Ammon's horn (tissue), 1 donor: ENCODE data around the gene TRIM26.

Experiments
- DNase-seq: peaks from one replicate; pipeline ENCODE4 v3.0.0-alpha.2; 2016; ENCODE audit warnings: low spot score

The TRIM26 gene

DNA sequence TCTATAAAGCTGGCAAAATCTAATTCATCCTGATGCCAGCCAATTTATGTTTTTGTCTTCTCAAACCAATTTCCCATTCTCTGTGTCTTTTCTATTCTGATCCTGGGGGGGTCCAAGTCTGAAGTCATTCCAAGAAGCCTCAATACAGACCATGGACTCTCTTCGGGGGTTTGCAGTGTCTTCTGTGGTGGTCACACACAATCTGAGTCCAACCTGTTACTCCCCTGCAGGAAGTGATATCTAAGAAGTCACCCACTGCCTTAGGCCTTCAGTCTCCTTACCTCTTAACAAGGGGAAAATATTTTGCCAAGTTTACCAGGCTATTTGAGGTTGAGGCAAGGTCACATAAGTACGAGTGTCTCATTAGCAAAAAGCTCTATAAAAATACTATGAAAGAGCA is 1.9 kb downstream of the TRIM26 start:
- no peak for DNase-seq

- no peak for DNase-seq
Measured at GRCh38 chr6:30207619-30208295, 5.4 kb downstream of the TRIM26 start.

DNA sequence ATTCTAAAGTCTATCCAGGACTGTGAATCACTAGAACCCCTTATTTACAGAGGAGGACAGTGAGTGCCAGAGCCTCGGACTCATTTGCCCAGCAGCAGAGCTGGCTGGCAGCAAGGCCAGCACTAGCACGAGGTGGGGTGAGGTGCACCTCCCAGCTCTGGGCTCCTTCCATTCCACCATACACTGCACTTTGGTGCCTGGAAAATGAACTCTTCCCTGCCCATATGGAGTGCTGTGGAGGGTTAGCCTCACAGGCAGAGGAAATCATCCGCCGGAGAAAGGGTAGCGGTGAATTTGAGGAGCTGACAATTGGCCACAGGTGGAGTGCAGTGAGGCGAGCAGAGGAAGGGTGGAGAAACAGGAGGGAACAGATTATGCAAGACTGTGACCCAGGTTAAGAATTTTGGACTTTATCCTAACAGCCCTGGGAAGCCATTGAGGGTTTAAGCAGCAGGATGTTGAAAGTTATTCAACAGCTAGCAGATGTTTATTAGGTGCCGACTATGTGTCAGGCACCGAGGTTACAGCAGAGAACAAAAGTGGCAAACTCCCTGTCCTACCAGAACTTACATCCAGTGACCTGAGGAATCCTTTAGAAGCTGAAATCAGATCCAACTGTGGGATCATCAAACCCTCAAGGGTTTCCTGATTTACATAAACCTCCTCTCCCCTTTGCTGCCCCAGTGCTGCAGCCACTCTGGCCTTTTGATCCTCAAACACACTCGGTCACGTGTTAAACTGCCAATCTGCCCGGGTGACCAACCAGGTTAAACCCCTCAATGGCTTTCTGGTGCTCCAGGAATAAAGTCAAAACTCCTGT is 6.2 kb downstream of the TRIM26 start:
- no peak for DNase-seq

DNA sequence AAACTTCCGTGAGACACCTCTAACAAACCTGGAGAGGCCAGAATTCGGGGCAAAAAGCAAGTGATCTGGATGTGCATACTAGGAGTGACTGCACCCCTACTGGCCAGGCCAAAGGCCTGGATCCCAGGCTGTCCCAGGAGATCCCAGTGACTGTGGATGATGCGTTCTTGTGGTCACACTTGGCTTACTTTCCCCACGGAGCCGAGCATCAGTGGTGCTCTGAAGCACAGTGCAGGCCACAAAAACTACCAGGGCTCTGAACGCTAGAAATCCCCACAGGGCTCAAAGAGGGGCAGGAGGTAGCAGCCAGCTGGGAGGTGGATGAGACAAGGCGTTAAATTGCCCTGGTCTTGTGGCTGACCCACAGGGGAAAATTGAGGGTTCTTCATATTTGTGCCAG is 7.1 kb downstream of the TRIM26 start:
- DNase-seq = no peak

GRCh38 chr6:30204116-30204515 is 9.1 kb downstream of the TRIM26 start:
- no peak for DNase-seq

DNA sequence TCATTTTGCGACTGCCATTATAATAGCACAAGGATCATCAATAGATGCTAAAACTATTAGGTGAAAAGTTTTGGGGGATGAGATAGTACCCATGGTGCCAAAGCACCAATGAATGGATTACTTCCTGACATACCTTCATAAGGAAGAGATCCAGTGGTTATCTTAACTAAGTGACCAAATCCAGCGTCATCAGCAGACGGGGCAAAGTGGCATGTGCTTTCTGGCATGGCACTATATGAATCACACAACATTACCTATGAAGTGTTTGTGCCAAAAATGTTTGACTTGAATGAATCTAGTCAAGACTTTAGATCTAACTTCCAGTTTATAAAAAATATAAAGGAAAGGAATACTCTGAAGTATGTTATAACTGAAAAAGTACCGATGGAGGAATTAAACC is 10.8 kb downstream of the TRIM26 start:
- DNase-seq = no peak

DNA sequence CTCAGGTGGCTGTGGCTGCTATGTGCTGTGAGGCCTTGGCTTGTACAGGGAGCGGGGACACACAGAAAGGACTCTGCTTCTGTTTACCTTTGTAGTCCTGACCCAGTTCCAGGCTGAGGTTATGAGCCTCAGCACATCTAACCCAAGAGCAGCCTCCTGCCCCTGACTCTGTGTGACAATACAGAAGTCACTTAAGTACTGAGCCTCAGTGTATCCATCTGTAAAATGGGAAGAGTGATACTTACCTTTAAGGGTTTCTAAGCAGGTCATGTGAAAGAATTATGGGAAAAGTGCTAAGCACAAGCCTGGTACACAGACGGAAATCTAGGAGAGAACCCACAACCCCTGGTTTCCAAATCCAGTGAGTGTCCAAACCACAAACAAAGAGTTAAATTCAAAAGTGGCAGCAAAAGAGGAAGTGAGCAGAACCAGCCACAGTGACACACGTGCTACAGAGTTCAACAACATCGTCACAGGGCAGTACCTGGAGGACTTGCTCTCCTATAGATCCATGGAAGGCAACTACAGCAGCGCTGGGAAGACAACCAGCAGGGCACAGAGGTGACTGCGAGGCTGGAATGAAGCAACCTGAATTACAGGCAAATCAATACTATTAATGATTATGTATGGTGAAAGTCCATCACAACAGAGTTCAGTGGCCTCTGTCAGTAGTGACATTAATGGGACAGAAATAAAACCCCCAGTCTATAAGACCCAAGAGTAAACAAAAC is 12.5 kb downstream of the TRIM26 start:
- DNase-seq = no peak

DNA sequence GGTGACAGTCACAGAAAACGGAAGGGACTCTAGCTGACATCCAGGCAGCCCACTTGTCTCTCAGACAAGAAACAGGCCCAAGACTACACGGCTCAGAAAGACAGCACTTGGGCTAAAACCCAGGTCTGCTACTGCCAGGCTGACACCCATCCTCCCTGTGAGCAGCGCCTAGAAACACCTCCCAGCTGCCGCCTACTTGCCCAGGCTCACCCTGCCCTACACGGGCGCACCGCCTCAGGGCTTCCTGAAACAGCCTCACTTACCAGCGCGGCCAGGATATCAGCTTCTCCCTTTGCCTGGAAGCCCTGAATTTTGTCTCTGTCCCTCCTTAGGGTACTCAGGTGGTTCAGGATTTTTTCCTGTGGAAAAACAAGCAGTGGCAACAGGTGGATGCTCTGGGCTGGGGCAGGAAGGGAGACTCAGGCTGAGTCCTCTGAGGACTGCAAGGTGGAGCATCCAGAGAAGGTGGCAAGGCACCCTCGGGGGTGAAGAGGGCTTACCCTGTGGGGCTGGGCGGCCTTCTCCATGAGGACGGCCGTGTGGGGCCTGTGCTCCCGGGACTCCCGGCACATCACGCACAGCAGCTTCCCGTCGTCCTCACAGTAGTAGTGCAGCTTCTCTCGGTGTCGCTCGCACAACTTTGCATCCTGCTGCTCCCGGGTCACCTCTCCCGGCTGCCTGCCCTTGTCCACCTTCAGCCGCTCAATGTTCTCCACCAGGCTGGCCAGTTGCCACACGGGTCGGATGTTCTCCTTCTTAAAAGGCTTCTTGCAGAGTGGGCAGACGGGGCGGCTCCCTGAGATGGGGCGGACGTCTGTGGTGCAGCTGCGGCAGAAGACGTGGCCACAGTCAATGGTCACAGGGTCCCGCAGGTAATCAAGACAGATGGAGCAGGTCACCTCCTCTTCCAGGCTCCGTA is 14.8 kb downstream of the TRIM26 start:
- no peak for DNase-seq

DNA sequence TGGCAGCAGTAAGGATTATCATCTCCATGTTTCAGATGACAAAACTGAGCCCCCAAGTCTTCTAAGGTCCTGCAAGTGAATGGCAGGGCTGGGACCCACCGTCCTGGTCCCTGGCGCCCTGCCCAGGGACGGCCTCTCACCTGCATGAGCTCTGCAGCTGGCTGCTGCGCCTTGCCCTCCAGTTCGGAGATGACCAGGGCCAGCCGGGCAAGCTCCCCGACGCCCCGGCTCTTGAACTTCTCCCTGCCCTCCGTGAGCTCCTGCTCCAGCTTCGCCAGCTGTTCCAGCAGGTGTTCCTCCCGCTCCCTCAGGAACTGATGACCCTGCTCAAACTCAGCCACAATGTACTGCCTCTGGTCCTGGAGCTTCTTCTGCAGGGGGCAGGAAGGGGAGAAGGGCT is 16.8 kb downstream of the TRIM26 start:
- DNase-seq = no peak

DNA sequence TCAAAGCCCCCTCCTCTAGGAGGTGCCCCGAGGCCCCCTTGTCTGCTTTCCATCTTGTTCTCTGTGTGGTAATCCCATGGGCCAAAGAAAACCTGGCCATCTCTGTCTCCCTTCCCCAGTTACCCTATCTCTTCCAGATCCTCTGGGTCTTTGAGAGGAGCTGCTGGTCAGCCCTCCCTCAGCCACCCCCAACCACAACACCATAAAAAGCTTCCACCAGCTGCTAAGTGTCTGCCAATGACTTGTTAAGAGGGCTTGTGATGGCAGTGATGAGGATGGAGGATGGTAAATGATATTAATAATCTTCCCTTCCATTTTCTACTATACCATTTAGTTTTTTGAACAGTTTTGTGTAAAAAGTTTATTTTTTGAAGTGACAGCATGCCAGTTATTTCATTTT is 17.3 kb downstream of the TRIM26 start:
- DNase-seq = no peak

DNA sequence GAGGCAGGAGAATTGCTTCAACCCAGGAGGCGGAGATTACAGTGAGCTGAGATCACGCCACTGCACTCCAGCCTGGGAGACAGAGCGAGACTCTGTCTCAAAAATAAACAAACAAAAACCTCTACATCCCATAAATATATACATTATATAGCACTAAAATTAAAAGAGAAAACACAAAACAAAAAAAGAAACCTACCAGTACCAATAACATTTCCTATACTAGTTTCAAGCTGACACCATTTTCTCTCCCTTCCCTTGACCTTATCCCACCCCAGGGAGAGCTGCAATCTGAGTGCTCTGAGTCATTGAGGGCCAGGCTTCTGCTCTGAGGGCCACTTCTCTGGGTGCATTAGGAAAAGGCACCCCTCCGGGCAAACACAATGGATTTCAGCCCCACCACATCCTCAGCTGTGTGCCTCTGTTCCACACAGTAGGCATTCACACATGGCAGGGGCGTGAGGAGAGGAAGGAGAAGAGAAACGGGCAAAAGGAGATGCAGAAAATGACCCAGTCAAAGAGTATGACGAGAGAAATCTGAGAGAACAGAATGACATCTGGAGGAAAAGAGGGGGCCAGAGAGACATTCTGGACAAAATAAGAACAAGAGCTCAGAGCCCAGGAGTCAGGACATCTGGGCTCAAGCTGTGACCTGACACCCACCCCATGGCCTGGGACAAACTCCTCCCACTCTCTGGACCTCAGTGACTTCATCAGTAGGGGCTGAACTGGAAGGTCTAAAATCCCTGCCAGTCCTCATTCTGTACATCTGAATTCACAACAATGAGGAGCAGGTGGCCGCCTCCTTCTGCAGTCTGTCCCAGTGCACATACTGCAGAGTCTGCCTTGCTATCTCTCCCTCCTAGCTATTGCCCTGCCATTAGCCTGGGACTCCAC is 18.2 kb downstream of the TRIM26 start:
- DNase-seq = no peak

DNA sequence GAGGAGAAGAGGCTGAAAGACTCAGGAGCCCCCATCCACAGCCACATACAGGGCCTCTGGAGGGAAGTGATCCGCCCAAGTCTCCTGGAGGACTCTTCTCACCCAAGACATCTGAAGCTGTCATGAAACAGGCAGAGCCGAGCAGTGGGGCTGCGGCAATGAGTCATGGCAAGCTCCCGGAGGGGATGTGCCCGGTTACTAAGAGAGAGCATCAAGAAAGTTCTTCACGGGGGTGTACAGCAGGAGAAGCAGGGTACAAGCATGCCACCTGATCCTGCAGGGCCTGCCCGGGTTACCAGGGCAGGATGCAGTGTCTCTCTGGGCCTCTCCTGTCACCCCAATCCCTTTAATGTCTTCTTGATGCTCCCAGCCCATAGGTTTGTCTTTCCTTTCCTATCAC is 21.1 kb downstream of the TRIM26 start:
- no peak for DNase-seq

- DNase-seq = no peak
Measured at GRCh38 chr6:30188541-30188940, 24.7 kb downstream of the TRIM26 start.

- no peak for DNase-seq
Measured at GRCh38 chr6:30185846-30186484, 27.2 kb downstream of the TRIM26 start.

GRCh38 chr6:30184417-30185031 is 28.7 kb downstream of the TRIM26 start:
- DNase-seq = no peak

DNA sequence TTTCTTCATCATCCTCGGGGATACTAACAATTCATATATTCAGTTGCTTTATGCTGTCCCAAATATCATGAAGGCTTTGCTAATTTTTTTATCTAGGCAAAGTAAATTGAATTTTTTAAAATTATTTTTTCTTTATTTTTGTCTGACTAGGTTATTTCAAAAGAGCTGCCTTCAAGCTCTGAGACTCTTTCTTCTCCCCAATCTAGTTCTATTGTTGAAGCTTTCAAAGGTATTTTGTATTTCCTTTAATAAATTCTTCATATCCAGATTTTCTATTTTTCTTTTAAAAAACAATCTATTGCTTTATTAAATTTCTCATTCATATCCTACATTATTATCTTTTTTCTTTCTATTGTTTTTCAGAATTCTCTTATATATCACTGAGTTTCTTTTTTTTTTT is 33.1 kb downstream of the TRIM26 start:
- DNase-seq = no peak

DNA sequence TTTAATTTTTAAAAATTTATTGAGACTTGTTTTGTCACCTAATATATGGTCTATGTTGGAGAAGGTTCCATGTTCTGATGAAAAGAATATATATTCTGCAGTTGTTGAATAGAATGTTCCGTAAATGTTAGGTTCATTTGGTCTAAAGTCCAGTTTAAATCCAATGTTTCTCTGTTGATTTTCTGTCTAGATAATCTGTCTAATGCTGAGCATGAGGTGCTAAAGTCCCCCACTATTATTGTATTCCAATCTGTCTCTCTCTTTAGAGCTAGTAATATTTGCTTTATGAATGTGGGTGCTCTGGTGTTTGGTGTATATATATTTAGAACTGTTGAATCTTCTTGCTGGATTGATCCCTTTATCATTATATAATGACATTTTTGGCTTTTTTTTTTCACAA is 34.4 kb downstream of the TRIM26 start:
- DNase-seq = no peak

DNA sequence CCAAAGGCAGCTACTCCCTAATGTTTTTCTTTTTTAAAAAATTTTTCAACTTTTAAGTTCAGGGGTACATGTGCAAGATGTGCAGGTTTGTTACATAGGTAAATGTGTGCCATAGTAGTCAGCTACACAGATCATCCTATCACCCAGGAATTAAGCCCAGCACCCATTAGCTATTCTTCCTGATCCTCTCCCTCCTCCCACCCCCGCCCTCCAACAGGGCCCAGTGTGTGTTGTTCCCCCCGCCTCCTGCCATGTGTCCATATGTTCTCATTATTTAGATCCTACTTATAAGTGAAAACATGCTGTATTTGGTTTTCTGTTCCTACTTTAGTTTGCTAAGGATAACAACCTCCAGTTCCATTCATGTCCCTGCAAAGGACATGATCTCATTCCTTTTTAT is 37.4 kb downstream of the TRIM26 start:
- no peak for DNase-seq

DNA sequence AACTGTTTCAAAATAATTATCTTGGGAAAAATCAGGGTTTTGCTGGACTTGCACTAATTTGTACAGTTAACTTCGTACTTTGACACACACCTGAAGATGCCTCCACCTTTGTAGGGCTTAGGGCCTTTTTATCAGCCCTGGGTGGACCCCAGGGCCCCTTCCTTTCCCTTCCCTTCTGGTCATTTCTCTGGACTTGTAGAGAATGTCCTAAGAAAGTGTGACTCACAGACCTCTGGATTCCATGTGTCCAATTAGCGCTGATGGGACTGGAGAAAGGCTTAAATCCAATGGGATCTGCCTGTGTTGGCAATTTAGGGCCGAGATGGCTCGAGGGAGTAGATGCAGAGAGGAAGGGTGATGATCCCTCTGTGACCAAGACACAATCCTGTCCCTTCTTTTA is 40.5 kb downstream of the TRIM26 start:
- DNase-seq = no peak
